Left lung (tissue), 10 donors: Measurements from ENCODE around the gene NOTCH3. TPM values are rescaled to one million over a fixed set of nuclear protein-coding genes. Genes with fewer than 3 reads are reported as not detected.

Source experiments
- ATAC-seq: fragments of 200-7000 bp; cut with Tn5 transposase; one replicate; pipeline ENCODE4 v1.9.1; 2020; ENCODE audit warnings: moderate library complexity
- DNase-seq, 4 donors: peaks; one replicate each; pipeline ENCODE4 v3.0.0-alpha.2; 2013 to 2020
- H3K27ac ChIP-seq, 2 donors: fragments of 200-600 bp; sonication (generic) in 1 of 2; one replicate each; pipeline versions ENCODE4 v1.5.0 to v1.8.0; 2020 to 2021
- H3K27me3 ChIP-seq, 2 donors: fragments of 200-600 bp; sonication (generic) in 1 of 2; one replicate each; pipeline versions ENCODE4 v1.5.0 to v1.8.0; 2020 to 2021
- H3K36me3 ChIP-seq, 2 donors: fragments of 200-600 bp; sonication (generic) in 1 of 2; one replicate each; pipeline versions ENCODE4 v1.5.0 to v1.8.0; 2020 to 2021
- H3K4me1 ChIP-seq, 2 donors: fragments of 200-600 bp; one replicate each; pipeline ENCODE4 v1.8.0; 2021
- H3K4me3 ChIP-seq, 2 donors: fragments of 200-600 bp; sonication (generic) in 1 of 2; one replicate each; pipeline versions ENCODE4 v1.5.0 to v1.8.0; 2020 to 2021; ENCODE audit warnings: mild to moderate bottlenecking in 1 of 2
- H3K9me3 ChIP-seq, 2 donors: fragments of 200-600 bp; sonication (generic) in 1 of 2; one replicate each; pipeline versions ENCODE4 v1.5.0 to v1.8.0; 2020 to 2021
- CTCF ChIP-seq, 2 donors: fragments of 200-600 bp; sonication (generic) in 1 of 2; IDR thresholded peaks; one replicate each; pipeline versions ENCODE4 v1.5.0 to v1.8.0; 2021; ENCODE audit warnings: antibody characterized with exemption in 2 of 2
- intact Hi-C, 2 donors: fragments of 100-400 bp; cut with DNase I; formaldehyde crosslinking; loops; one replicate each; pipeline versions ENCODE4 v1.11.2 to v1.14.2; 2022
- polyA plus RNA-seq, 6 donors: library from polyadenylated mRNA; unstranded; fragments of 120-200 nt; gene quantifications; one replicate each; pipeline ENCODE4 v1.2.1, GENCODE V29; 2013; ENCODE audit not compliant: insufficient read length in 6 of 6
- total RNA-seq, 2 donors: library from RNA; stranded (reverse); fragmentation: NEBNext Ultra II Directional; extraction: Animal tissue kit (Norgen Biotek cat#: 25700); gene quantifications; one replicate each; pipeline ENCODE4 v1.2.1, GENCODE V29; 2021
- donor health status: DM: no; HTN: yes; CAD: no.
- donor health status: DM: no; HTN: no; CAD: no.

The NOTCH3 gene
- total and polyA plus RNA-seq, 8 donors, result 73.2 to 130 (median 107) TPM

DNA sequence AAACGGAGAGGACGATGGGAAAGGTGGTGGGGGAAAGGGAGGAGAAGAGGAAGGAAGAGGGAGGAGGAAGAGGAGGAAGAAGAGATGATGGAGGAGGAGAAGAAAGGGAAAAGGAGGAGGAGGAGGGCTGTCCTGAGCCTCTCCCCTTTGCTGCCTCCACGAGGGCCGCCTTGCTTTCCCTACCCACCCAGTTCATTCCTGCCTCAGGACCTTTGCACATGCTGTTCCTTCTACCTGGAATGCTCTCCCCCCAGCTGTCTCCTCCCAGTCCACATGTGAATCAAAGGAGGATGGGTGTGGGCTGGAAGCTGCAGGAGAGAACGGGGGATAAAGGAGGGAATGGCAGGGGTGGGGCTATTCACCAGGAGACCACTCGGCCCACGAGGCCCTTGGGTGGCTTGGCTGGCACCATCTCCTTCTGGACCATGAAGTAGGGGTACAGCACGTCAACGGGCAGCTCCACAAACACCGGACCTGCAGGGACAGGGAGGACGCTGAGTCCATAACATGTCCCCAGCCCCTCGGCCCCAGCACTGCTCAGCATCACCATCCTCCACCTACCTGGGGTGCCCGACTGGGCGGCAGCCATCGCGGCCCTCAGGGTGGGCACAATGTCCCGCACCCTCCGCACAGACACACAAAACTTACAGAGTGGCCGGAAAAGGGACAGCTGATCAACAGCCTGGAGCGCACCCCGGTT lies 78.3 kb downstream of the NOTCH3 start:
- peaks cover 3 to 19% of the 10 kb centered on the region in 2 donors for H3K4me1 ChIP-seq
- peaks cover 0 to 58% of the 10 kb centered on the region in 2 donors for H3K36me3 ChIP-seq
- no peak overlapping the region for H3K4me3 ChIP-seq
- TF ChIP-seq CTCF (IDR thresholded peaks at IDR 0.05), result no peak
- H3K27ac ChIP-seq, result no peak overlapping the region
- intact Hi-C loops, result no loop called here
- DNase-seq (no peak), ATAC-seq (no peak)
- H3K27me3 ChIP-seq, result no peaks in the 10 kb centered on the region
- no peaks in the 10 kb centered on the region for H3K9me3 ChIP-seq

GRCh38 chr19:15120135-15121026 lies 80.4 kb downstream of the NOTCH3 start:
- no peak overlapping the region for H3K27ac ChIP-seq
- TF ChIP-seq CTCF (IDR thresholded peaks at IDR 0.05), result no peak
- intact Hi-C loops, result no loop called here
- no peaks in the 10 kb centered on the region for H3K9me3 ChIP-seq
- H3K27me3 ChIP-seq, result no peaks in the 10 kb centered on the region
- DNase-seq, result no peak
- H3K4me1 ChIP-seq, result peaks cover 3 to 15% of the 10 kb centered on the region in 2 donors
- H3K4me3 ChIP-seq, result no peak overlapping the region
- peaks cover 0 to 79% of the 10 kb centered on the region in 2 donors for H3K36me3 ChIP-seq
- no peak for ATAC-seq

- intact Hi-C loops, result no loop called here
- TF ChIP-seq CTCF (IDR thresholded peaks at IDR 0.05), result no peak
- Histone ChIP-seq H3K27me3 (no peaks in the 10 kb centered on the region), H3K4me1 (peaks cover 1 to 5% of the 10 kb centered on the region in 2 donors), H3K9me3 (no peaks in the 10 kb centered on the region), H3K36me3 (peaks cover 0 to 90% of the 10 kb centered on the region in 2 donors), H3K4me3 (no peak overlapping the region), H3K27ac (no peak overlapping the region)
- ATAC-seq, result no peak
- DNase-seq, result no peak
These were observed 81.9 kb downstream of the NOTCH3 start for GRCh38 chr19:15118789-15119494.

- no peak for TF ChIP-seq CTCF (IDR thresholded peaks at IDR 0.05)
- Histone ChIP-seq H3K9me3 (no peaks in the 10 kb centered on the region), H3K4me1 (no peaks in the 10 kb centered on the region), H3K4me3 (no peak overlapping the region), H3K27ac (no peak overlapping the region), H3K36me3 (peaks cover 0 to 96% of the 10 kb centered on the region in 2 donors), H3K27me3 (no peaks in the 10 kb centered on the region)
- no peak for DNase-seq
- intact Hi-C loops, result no loop called here
- no peak for ATAC-seq
These were observed 82.5 kb downstream of the NOTCH3 start for GRCh38 chr19:15118248-15118647.
